Gastroesophageal sphincter (tissue), 4 donors: ENCODE results near the gene AGAP2. TPM values are rescaled to one million over a fixed set of nuclear protein-coding genes. Genes with fewer than 3 reads are reported as not detected.

Experiments
- ATAC-seq: fragments of 150-250 bp; one replicate; pipeline ENCODE4 v1.9.1; 2016; ENCODE audit warnings: mild to moderate bottlenecking, moderate library complexity
- H3K27ac ChIP-seq, 4 donors: fragments of 200-600 bp; sonication (generic) in 3 of 4; 1 replicate in 3 of 4; 2 replicates in 1 of 4; pipeline ENCODE4 v1.5.1; 2016 to 2019
- H3K27me3 ChIP-seq: fragments of 200-600 bp; sonication (generic); one replicate; pipeline ENCODE4 v1.5.1; 2019
- H3K36me3 ChIP-seq, 2 donors: fragments of 200-600 bp; sonication (generic); one replicate each; pipeline ENCODE4 v1.5.1; 2019; ENCODE audit warnings: control low read depth in 1 of 2
- H3K4me1 ChIP-seq, 3 donors: fragments of 200-600 bp; sonication (generic); 1 replicate in 2 of 3; 2 replicates in 1 of 3; pipeline ENCODE4 v1.5.1; 2016 to 2019; ENCODE audit warnings: control low read depth in 2 of 3
- H3K4me3 ChIP-seq, 2 donors: fragments of 200-600 bp; sonication (generic); one replicate each; pipeline ENCODE4 v1.5.1; 2019; ENCODE audit warnings: mild to moderate bottlenecking in 1 of 2, moderate library complexity in 1 of 2
- H3K9me3 ChIP-seq, 3 donors: fragments of 200-600 bp; sonication (generic); one replicate each; pipeline ENCODE4 v1.5.1; 2017 to 2019; ENCODE audit warnings: control low read depth in 2 of 3
- EP300 ChIP-seq: sonication (generic); formaldehyde crosslinking; IDR thresholded peaks from one replicate; pipeline ENCODE4 v1.6.1; 2017; ENCODE audit warnings: antibody characterized with exemption, mild to moderate bottlenecking
- POLR2A ChIP-seq, 2 donors: fragments of 450-650 bp; IDR thresholded peaks; one replicate each; pipeline ENCODE4 v1.6.1; 2017; ENCODE audit warnings: antibody characterized with exemption in 2 of 2, mild to moderate bottlenecking in 2 of 2, moderate library complexity in 1 of 2
- POLR2AphosphoS5 ChIP-seq: sonication (generic); formaldehyde crosslinking; IDR thresholded peaks from one replicate; pipeline ENCODE4 v1.6.1; 2017; ENCODE audit warnings: antibody characterized with exemption
- WGBS, 2 donors: methylation state at CpG; one replicate each; pipeline ENCODE4 v1.1.5; 2018; ENCODE audit warnings: low coverage in 1 of 2; 5-methylcytosine and 5-hydroxymethylcytosine counted together
- total RNA-seq, 4 donors: library from RNA; depleted of rRNA; stranded (reverse); fragments of >200 nt; gene quantifications; one replicate each; pipeline ENCODE4 v1.1.0, GENCODE V29; 2016
- TF ChIP-seq, protein P1 (sequence below), 4 experiments: fragments of 200-600 bp in 2 of 4; fragments of 450-650 bp in 2 of 4; sonication (generic) in 1 of 4; IDR thresholded peaks; one replicate each; pipeline ENCODE4 v1.5.1; 2017 to 2019; ENCODE audit warnings: antibody characterized with exemption in 4 of 4, mild to moderate bottlenecking in 2 of 4, moderate library complexity in 2 of 4

The AGAP2 gene
- total RNA-seq, 4 donors from 2014 or later: 1.6 to 4.2 (median 3.3) TPM

DNA sequence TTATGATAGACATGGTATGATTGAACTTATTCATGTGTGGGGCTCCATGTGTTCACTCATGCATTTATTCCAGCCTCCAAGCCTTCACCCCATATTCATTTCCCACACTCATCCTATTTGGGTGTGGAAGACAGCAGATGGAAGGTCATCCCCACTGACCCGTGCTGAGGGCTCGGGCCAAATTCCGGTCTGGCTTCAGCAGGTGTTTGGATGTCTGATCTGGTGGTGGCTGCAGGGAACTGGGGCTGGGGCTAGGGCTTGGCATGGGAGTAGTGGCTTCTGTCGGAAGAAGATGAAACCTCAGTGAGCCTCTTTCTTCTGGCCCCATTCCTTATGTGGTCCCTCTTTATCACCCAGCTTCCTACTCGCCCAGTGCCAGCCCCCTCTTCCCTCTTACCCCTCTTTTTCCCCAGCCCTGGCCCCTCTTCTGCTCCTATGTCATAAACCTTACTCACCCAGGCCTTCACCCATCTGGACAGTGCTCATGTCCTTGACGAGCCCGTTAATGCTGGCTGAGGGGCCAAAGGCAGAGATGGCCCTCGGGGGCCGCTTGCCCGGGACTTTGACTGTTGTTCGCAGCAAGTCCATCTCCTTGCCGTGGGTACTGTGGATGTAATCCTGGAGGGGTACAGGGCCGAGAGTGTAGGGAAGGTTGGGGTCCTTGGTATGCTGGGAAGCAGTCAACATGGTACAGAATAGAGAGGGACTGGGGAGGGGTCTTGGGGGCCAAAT, 8.0 kb downstream of the AGAP2 start:
- H3K36me3 ChIP-seq: no peaks in the 10 kb centered on the region
- WGBS, 2 donors: 73 to 75% methylated on average over 8 of the region's 13 CpGs
- H3K9me3 ChIP-seq: no peaks in the 10 kb centered on the region
- no peak overlapping the region for H3K4me3 ChIP-seq
- TF ChIP-seq, protein P1, sequence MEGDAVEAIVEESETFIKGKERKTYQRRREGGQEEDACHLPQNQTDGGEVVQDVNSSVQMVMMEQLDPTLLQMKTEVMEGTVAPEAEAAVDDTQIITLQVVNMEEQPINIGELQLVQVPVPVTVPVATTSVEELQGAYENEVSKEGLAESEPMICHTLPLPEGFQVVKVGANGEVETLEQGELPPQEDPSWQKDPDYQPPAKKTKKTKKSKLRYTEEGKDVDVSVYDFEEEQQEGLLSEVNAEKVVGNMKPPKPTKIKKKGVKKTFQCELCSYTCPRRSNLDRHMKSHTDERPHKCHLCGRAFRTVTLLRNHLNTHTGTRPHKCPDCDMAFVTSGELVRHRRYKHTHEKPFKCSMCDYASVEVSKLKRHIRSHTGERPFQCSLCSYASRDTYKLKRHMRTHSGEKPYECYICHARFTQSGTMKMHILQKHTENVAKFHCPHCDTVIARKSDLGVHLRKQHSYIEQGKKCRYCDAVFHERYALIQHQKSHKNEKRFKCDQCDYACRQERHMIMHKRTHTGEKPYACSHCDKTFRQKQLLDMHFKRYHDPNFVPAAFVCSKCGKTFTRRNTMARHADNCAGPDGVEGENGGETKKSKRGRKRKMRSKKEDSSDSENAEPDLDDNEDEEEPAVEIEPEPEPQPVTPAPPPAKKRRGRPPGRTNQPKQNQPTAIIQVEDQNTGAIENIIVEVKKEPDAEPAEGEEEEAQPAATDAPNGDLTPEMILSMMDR (IDR thresholded peaks at IDR 0.05): no peak
- no peak for ATAC-seq
- no peak overlapping the region for H3K27ac ChIP-seq
- peaks cover 0 to 27% (median 7%) of the 10 kb centered on the region in 3 donors for H3K4me1 ChIP-seq
- peaks cover 94% of the 10 kb centered on the region for H3K27me3 ChIP-seq

DNA sequence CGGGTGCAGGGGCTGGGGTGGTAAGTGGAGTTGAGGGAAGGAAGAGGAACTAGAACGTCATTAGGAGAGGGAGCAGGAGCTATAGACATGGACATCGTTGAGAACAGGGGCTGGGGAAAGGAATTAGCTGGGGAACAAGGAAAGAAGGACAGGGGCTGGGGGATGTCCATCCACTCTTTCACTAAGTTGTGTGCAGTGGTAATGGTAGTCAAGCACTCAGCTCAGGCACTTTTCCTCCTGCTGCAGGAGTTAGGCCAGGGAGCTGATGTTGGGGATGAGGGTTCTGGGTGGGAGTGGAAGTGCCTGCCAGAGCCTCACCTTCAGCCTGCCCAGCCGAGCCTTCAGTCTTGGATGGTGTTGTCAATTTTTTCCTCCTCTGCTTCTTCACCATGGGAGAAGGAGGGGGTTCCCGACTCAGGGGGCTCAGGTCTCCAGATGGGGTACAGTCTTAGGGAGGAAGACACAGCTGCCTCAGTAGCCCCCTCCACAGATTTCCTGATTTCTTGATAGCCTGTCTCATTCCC, 9.2 kb downstream of the AGAP2 start:
- H3K9me3 ChIP-seq: no peaks in the 10 kb centered on the region
- peaks cover 92% of the 10 kb centered on the region for H3K27me3 ChIP-seq
- no peak for TF ChIP-seq POLR2A (IDR thresholded peaks at IDR 0.05)
- TF ChIP-seq, protein P1 (IDR thresholded peaks at IDR 0.05): no peak
- TF ChIP-seq EP300: no peak
- no peak for TF ChIP-seq POLR2AphosphoS5
- 43 to 46% methylated on average over 4 to 5 of the region's 5 CpGs for WGBS, 2 donors
- H3K4me3 ChIP-seq: no peak overlapping the region
- ATAC-seq: no peak
- H3K36me3 ChIP-seq: no peaks in the 10 kb centered on the region
- peaks cover 0 to 28% (median 4%) of the 10 kb centered on the region in 3 donors for H3K4me1 ChIP-seq
- H3K27ac ChIP-seq: no peak overlapping the region

DNA sequence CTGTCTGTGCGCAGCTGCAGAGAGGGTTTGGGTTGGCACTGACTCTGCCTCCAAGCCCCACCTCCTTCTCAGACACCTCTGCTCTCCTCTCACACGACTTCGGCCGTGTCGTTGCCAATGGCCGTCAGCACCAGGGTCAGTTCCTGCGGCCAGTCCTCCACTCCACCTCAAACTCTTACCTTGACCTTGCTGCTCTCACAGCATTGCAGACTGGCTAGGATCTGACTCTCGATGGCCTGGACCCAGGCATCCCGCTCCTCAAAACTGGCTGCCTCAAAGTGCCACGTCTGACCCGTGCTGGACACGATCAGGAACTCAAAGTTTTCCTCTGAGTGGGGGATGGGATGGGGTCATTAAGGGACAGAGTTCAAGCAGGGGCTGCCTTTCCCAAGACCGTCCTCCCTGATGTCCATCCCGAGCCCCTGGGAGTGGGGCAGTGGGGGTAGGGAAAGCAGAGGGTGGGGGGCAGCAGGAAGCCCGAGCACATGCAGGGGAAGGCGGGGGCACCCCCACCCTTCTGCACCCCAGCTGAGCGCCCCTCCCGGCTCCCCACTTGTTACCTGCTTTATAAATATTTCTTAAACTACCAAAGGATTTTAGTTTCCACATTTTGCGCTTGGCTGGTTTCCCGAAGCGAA, 10.7 kb downstream of the AGAP2 start:
- 43 to 61% methylated on average over 6 to 7 of the region's 21 CpGs for WGBS, 2 donors
- no peak for ATAC-seq

DNA sequence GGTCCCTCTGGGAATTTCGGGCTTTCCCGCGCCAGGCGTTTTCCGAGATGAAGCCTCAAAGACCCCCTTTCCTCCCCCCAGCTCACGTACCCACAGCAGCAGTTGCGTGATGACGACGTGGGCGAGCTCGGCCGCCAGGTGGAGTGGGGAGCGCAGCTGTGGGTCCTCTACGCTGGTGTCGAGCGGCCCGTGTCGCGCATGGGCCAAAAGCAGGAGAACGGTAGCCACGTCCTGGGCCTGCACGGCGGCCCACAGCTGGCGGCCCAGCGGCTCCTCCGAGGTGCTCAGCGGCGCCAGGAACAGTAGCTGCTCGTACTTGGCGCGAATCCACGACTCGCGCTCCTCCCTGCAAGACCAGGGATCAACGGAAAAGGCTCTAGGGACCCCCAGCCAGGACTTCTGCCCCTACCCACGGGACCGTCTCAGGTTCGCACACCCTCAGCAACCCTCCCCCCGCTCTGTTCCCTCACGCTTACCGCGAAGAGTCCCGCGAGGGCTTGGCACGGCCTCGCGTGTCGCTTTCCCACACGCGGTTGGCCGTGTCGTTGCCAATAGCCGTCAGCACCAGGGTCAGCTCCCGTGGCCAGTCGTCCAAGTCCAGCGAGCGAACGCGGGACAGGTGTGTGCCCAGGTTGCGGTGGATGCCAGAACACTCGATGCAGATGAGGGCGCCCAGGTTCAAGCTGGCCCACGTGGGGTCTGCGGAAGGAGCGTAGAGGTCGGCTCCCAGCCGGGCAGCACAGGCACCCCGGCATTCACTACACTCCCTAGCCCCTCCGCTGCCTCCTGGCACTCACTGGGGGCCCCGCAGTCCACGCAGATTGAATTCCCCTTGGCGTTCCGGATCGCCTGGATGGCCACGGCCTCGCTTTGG, 11.4 kb downstream of the AGAP2 start:
- peaks cover 0 to under 1% of the 10 kb centered on the region in 2 donors for H3K36me3 ChIP-seq
- H3K27me3 ChIP-seq: peaks cover 70% of the 10 kb centered on the region
- ATAC-seq: peak; percentile 34
- H3K9me3 ChIP-seq: no peaks in the 10 kb centered on the region
- peaks cover 0 to 28% (median 4%) of the 10 kb centered on the region in 3 donors for H3K4me1 ChIP-seq
- H3K27ac ChIP-seq: peak overlapping the region in 2 of 4 donors; percentile 54 to 74
- peak overlapping the region; percentile 12 to 74 for H3K4me3 ChIP-seq
- WGBS, 2 donors: no CpG with 5 or more reads among the region's 76 CpGs
- TF ChIP-seq, protein P1 (IDR thresholded peaks at IDR 0.05): peak in 3 of 4 experiments; percentile 44 to 47 (median 46)
- no peak for TF ChIP-seq EP300

More for the DNA sequence above, 10.7 kb downstream of the AGAP2 start:
- H3K9me3 ChIP-seq: no peaks in the 10 kb centered on the region
- peaks cover 78% of the 10 kb centered on the region for H3K27me3 ChIP-seq
- TF ChIP-seq, protein P1 (IDR thresholded peaks at IDR 0.05): no peak
- TF ChIP-seq EP300 (no peak), POLR2A (IDR thresholded peaks at IDR 0.05) (no peak), POLR2AphosphoS5 (no peak)
- H3K27ac ChIP-seq: peak overlapping the region in 1 of 4 donors; percentile 74
- H3K36me3 ChIP-seq: no peaks in the 10 kb centered on the region
- peaks cover 0 to 28% (median 4%) of the 10 kb centered on the region in 3 donors for H3K4me1 ChIP-seq
- H3K4me3 ChIP-seq: no peak overlapping the region
